HepG2 (cell line): ENCODE data around the gene MXRA7. TPM values are rescaled to one million over a fixed set of nuclear protein-coding genes. Genes with fewer than 3 reads are reported as not detected.

Experiments used
- CREM ChIP-seq, 2 experiments: sonication (generic) in 1 of 2; formaldehyde crosslinking in 1 of 2; IDR thresholded peaks; 2 replicates each; pipeline versions ENCODE4 v1.4.0 to v1.6.1; 2016 to 2020; ENCODE audit warnings: antibody characterized with exemption in 1 of 2, mild to moderate bottlenecking in 1 of 2, missing genetic modification reagents in 1 of 2
- E2F2 ChIP-seq: sonication (generic); formaldehyde crosslinking; IDR thresholded peaks from 2 replicates; pipeline ENCODE4 v1.4.0; 2020; ENCODE audit warnings: missing genetic modification reagents, borderline replicate concordance
- GATA4 ChIP-seq: sonication (generic); IDR thresholded peaks from 2 replicates; pipeline ENCODE4 v1.6.1; 2016; ENCODE audit warnings: antibody characterized with exemption, low read depth, borderline replicate concordance
- HMG20B ChIP-seq: conservative IDR thresholded peaks from 2 replicates; pipeline ENCODE4 v1.6.1; 2016; ENCODE audit warnings: missing genetic modification reagents, missing compliant biosample characterization
- HOXA3 ChIP-seq: sonication (generic); formaldehyde crosslinking; IDR thresholded peaks from 2 replicates; pipeline ENCODE4 v1.5.0; 2020; ENCODE audit warnings: missing genetic modification reagents
- HOXD1 ChIP-seq: sonication (generic); formaldehyde crosslinking; IDR thresholded peaks from 2 replicates; pipeline ENCODE4 v1.5.0; 2020; ENCODE audit warnings: missing genetic modification reagents
- KAT7 ChIP-seq: IDR thresholded peaks from 2 replicates; pipeline ENCODE4 v1.6.1; 2018; ENCODE audit warnings: borderline replicate concordance, missing compliant biosample characterization
- PAWR ChIP-seq: sonication (generic); formaldehyde crosslinking; IDR thresholded peaks from 2 replicates; pipeline ENCODE4 v1.4.0; 2020; ENCODE audit warnings: missing genetic modification reagents, mild to moderate bottlenecking, borderline replicate concordance
- PRMT3 ChIP-seq: sonication (generic); formaldehyde crosslinking; IDR thresholded peaks from 2 replicates; pipeline ENCODE4 v1.8.1; 2022; ENCODE audit warnings: low read depth, mild to moderate bottlenecking, moderate library complexity, missing genetic modification reagents, borderline replicate concordance
- SIN3B ChIP-seq: fragments of 150-350 bp; IDR thresholded peaks from 2 replicates; pipeline ENCODE4 v1.6.1; 2014; ENCODE audit warnings: low read length
- SSRP1 ChIP-seq: IDR thresholded peaks from 2 replicates; pipeline ENCODE4 v1.6.1; 2016; ENCODE audit warnings: control low read depth
- USF2 ChIP-seq, 2 experiments: sonication (generic) in 1 of 2; formaldehyde crosslinking in 1 of 2; IDR thresholded peaks; 2 replicates each; pipeline versions ENCODE4 v1.5.1 to v1.6.1; 2011 to 2020; ENCODE audit warnings: borderline replicate concordance in 1 of 2, low read depth in 1 of 2, low read length in 1 of 2, mild to moderate bottlenecking in 1 of 2, missing genetic modification reagents in 1 of 2, moderate library complexity in 1 of 2
- ZFP36 ChIP-seq: fragments of 150-350 bp; IDR thresholded peaks from 2 replicates; pipeline ENCODE4 v1.6.1; 2018; ENCODE audit warnings: borderline replicate concordance, low read length, low read depth; ENCODE audit not compliant: partially characterized antibody
- ZFP82 ChIP-seq: sonication (generic); formaldehyde crosslinking; IDR thresholded peaks from 2 replicates; pipeline ENCODE4 v1.5.1; 2020; ENCODE audit warnings: mild to moderate bottlenecking, missing genetic modification reagents, borderline replicate concordance
- ZNF24 ChIP-seq: fragments of 450-650 bp; IDR thresholded peaks from 2 replicates; pipeline ENCODE4 v1.6.1; 2017; ENCODE audit warnings: antibody characterized with exemption, mild to moderate bottlenecking
- ZNF264 ChIP-seq: sonication (generic); formaldehyde crosslinking; IDR thresholded peaks from 2 replicates; pipeline ENCODE4 v1.4.0; 2020; ENCODE audit warnings: missing genetic modification reagents
- ZNF33A ChIP-seq: sonication (generic); formaldehyde crosslinking; IDR thresholded peaks from 2 replicates; pipeline ENCODE4 v1.5.1; 2020; ENCODE audit warnings: missing genetic modification reagents, mild to moderate bottlenecking, moderate library complexity, borderline replicate concordance
- ZNF350 ChIP-seq: sonication (generic); formaldehyde crosslinking; IDR thresholded peaks from 2 replicates; pipeline ENCODE4 v1.4.0; 2020; ENCODE audit warnings: mild to moderate bottlenecking, low read depth, missing genetic modification reagents, borderline replicate concordance
- ZNF768 ChIP-seq: sonication (generic); formaldehyde crosslinking; IDR thresholded peaks from 2 replicates; pipeline ENCODE4 v1.4.0; 2020; ENCODE audit warnings: missing genetic modification reagents
- ZNF850 ChIP-seq: sonication (generic); formaldehyde crosslinking; conservative IDR thresholded peaks from 2 replicates; pipeline ENCODE4 v1.9.0; 2021; ENCODE audit warnings: mild to moderate bottlenecking, missing genetic modification reagents
- polyA plus RNA-seq, 8 experiments: library from polyadenylated mRNA; depleted of rRNA in 3 of 8; stranded (reverse) in 7 of 8; unstranded in 1 of 8; fragments of >200 nt; fragmentation: Illumina TruSeq in 4 of 8; extraction: Trizol in 4 of 8; gene quantifications; 2 replicates each; pipeline versions ENCODE4 v1.2.1 to v1.2.3, GENCODE V29; 2011 to 2016; ENCODE audit warnings: low read depth in 4 of 8, missing spikeins in 1 of 8, mixed read lengths in 1 of 8; ENCODE audit not compliant: insufficient read depth in 1 of 8
- total RNA-seq, 5 experiments: library from RNA; depleted of rRNA; stranded (reverse); fragments of >200 nt; fragmentation: Illumina TruSeq; extraction: Trizol; gene quantifications; 2 replicates each; pipeline ENCODE4 v1.2.3, GENCODE V29; 2016; ENCODE audit warnings: low read depth in 1 of 5

Gene MXRA7
- total and polyA plus RNA-seq, 2 of the 13 experiments (the other 11 are each of a cell fraction or from before 2014, with no cell fraction given): 44.8 to 112 TPM

- TF ChIP-seq USF2 (IDR thresholded peaks at IDR 0.05; ENCODE audit: low read depth, low read length) (peak; percentile 88), USF2 (CRISPR knock-in tag; IDR thresholded peaks at IDR 0.05; ENCODE audit: borderline replicate concordance) (peak; percentile 85), HMG20B (CRISPR knock-in tag) (no peak), HOXA3 (CRISPR knock-in tag) (no peak), ZFP82 (CRISPR knock-in tag) (peak; percentile 69; the same call in 1 of the 2 replicates), GATA4 (no peak; the same call in 1 of the 2 replicates), ZNF264 (0 out of 2 replicates have a peak, but pooled peaks have one; percentile 4), HOXD1 (CRISPR knock-in tag) (peak; percentile 10; the same call in 1 of the 2 replicates), ZNF768 (CRISPR knock-in tag) (peak; percentile 63), SIN3B (peak; percentile 14; the same call in 1 of the 2 replicates), ZNF850 (no peak), ZNF350 (CRISPR knock-in tag) (peak; percentile 63), E2F2 (no peak; the same call in 1 of the 2 replicates), PAWR (peak; percentile 98; the same call in 1 of the 2 replicates), ZFP36 (no peak), PRMT3 (CRISPR knock-in tag) (no peak), KAT7 (CRISPR knock-in tag) (no peak; the same call in 1 of the 2 replicates), SSRP1 (CRISPR knock-in tag) (peak; percentile 91), CREM (IDR thresholded peaks at IDR 0.05) (no peak; the same call in 1 of the 2 replicates), CREM (CRISPR knock-in tag; IDR thresholded peaks at IDR 0.05) (peak; percentile 40; the same call in 1 of the 2 replicates), ZNF33A (CRISPR knock-in tag) (no peak), ZNF24 (no peak)
These were observed 27.1 kb upstream of the MXRA7 start, which contains the start of gene MFSD11 (continued) for GRCh38 chr17:76737676-76738467.
